Activated T-helper 1 cell treated with anti-CD3 and anti-CD28 coated beads, Interleukin-12 subunit alpha, Interleukin-12 subunit beta, Interleukin-2, Interleukin-4 antibody, amounts not matched to agents 30 ng/mL and 10 ng/mL and 1 ng/mL, durations not matched to agents 14 hours and 24 hours and 36 hours (primary cell): ENCODE results near the gene SLC6A11. TPM values are rescaled to one million over a fixed set of nuclear protein-coding genes. Genes with fewer than 3 reads are reported as not detected.

Experiments
- DNase-seq: peaks from one replicate; pipeline ENCODE4 v3.0.0; 2021; ENCODE audit warnings: low spot score
- H3K27ac Mint-ChIP-seq: one replicate; pipeline ENCODE4 v1.8.0; 2021; ENCODE audit warnings: mild to moderate bottlenecking, mixed read lengths
- H3K27me3 Mint-ChIP-seq: one replicate; pipeline ENCODE4 v1.8.0; 2022; ENCODE audit warnings: mild to moderate bottlenecking, moderate library complexity, mixed read lengths; ENCODE audit not compliant: insufficient read depth
- H3K36me3 Mint-ChIP-seq: one replicate; pipeline ENCODE4 v1.8.0; 2021; ENCODE audit warnings: low read depth, mixed read lengths
- H3K4me1 Mint-ChIP-seq: one replicate; pipeline ENCODE4 v1.8.0; 2021; ENCODE audit warnings: low read depth, mixed read lengths
- H3K4me3 Mint-ChIP-seq: one replicate; pipeline ENCODE4 v1.8.0; 2021; ENCODE audit warnings: mild to moderate bottlenecking, moderate library complexity, mixed read lengths
- H3K9me3 Mint-ChIP-seq: one replicate; pipeline ENCODE4 v1.8.0; 2021; ENCODE audit warnings: mixed read lengths
- intact Hi-C: fragments of 100-400 bp; cut with micrococcal nuclease; formaldehyde crosslinking; loops from one replicate; pipeline ENCODE4 v1.15.1; 2024
- total RNA-seq: library from RNA; stranded (reverse); gene quantifications from 2 replicates; pipeline ENCODE4 v1.2.3, GENCODE V29; 2022

The SLC6A11 gene
- total RNA-seq, 1 donor from 2014 or later, result not detected

DNA sequence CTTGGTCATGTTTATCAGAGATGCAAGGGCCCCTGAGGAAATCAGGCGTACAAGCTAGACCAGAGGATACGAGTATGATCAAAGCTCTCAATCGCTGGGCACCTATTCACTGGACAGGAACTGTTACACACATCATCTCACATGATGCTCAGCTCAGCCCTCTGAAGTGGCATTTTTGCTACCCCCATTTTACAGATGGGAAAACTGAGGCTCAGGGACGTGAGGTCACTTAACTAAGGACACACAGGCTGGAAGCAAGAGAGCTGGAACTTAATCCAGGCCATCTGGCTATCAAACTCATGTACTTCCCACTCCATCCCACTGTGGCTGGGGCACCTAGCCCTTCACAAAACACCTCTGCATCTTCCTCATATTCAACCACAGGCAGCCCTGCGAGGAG, 103.6 kb downstream of the SLC6A11 start:
- Mint-ChIP-seq H3K36me3 (no peaks in the 10 kb centered on the region), H3K27me3 (peaks cover 17% of the 10 kb centered on the region), H3K27ac (no peak overlapping the region), H3K9me3 (no peaks in the 10 kb centered on the region), H3K4me3 (no peak overlapping the region), H3K4me1 (no peaks in the 10 kb centered on the region)
- DNase-seq, result no peak
- intact Hi-C loops, result no loop called here

DNA sequence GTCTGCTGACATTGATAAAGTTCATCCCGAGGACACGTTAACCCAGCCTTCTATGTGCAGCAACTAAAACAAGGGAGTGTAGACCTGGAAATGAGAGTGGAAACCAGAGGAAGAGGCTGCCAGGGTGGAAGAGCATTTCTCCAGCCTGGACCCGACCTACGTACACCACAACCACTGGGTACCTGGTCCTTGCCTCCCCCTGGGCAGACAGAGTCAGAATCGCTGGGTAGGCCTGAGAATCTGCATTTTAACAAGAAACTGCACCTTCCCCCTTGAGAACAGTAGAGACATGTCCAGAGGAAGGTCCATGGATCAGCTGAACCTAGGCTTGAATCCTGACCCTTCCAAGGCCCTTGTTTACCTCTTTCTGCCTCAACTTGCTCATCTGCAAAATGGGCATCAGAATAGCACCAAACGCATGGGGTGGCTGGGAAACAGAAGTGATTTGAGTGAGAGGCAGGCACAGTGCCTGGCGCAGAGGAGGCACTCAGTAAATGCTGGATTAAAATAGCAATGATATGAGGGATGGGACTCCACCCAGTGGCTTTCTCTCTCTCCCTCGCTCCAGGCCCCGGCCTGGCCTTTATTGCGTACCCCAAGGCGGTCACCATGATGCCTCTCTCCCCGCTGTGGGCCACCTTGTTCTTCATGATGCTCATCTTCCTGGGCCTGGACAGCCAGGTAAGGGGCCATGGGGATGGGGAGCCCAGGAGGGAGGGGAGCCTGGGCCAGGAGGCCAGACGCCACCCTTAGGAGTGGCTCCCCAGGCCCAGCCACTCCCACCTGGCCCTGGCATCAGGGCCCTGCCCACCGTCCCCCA, 109.6 kb downstream of the SLC6A11 start:
- intact Hi-C loops, result no loop called here
- Mint-ChIP-seq H3K9me3 (no peaks in the 10 kb centered on the region), H3K36me3 (no peaks in the 10 kb centered on the region), H3K27me3 (peaks cover 14% of the 10 kb centered on the region), H3K4me3 (no peak overlapping the region), H3K4me1 (no peaks in the 10 kb centered on the region), H3K27ac (no peak overlapping the region)
- no peak for DNase-seq

DNA sequence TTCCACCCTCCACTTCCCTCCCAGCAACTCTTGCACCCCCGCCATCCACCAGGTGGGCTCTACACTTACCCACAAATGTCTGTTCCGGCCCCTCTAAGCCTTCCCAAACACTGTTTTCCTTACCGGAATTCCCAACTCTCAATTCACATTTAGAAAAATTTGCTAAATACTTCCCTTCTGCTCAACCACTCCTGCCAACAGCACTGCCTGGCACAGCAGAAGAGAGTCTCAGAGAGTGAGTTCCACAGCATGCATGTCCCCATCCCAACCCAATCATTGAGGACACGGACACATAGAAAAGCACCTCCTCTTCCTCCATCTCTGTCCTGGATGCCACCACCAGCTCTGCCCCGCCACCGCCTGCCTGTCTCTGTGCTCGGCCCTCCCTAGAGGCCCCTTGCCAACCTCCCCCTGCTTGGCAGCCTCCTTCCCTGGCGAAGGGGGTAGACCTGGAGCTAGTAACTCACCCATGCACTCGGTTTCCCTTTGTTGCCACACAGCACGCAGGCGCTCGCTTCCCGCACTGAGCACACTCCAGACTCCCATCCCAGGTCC, 110.3 kb downstream of the SLC6A11 start:
- H3K27ac Mint-ChIP-seq, result no peak overlapping the region
- H3K27me3 Mint-ChIP-seq, result peaks cover 14% of the 10 kb centered on the region
- no peaks in the 10 kb centered on the region for H3K4me1 Mint-ChIP-seq
- H3K36me3 Mint-ChIP-seq, result no peaks in the 10 kb centered on the region
- no peaks in the 10 kb centered on the region for H3K9me3 Mint-ChIP-seq
- intact Hi-C loops, result no loop called here
- H3K4me3 Mint-ChIP-seq, result no peak overlapping the region
- no peak for DNase-seq

DNA sequence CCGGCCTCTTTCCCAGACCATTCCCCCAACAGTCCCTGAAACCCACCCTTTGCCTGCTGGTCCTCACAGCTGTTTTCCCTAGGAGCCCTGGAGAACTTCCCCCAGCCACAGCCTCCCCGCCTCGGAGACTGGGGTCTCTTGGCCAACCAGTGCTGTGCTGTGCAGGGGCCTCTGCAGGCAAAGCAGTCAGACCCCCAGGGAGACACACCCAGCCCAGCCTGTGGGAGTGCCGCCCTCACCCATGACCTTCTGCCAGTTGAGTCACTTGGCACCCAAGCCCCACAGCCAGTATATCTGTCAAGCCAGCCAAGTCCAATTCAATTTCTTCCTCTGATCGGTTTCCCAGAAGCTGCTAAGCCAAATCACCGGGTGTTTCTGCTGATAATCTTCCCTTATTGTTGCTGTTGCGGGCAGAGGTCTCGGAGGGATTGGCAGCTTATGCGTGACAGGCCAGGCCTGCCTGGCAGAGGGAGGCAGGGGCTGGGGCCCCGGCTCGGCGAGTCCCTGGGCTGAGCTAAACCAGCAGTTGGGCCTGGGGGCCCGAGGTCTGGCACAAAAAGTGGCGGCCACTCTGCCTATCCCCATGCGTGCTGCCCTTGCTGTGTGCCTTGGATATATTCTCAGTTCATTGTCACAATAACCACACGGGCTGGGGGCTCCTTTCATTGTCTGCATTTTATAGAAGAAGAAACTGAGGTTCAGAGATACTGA, 110.9 kb downstream of the SLC6A11 start:
- Mint-ChIP-seq H3K4me3 (no peak overlapping the region), H3K27me3 (peaks cover 12% of the 10 kb centered on the region), H3K27ac (no peak overlapping the region), H3K4me1 (no peaks in the 10 kb centered on the region), H3K9me3 (no peaks in the 10 kb centered on the region), H3K36me3 (no peaks in the 10 kb centered on the region)
- intact Hi-C loops, result no loop called here
- DNase-seq, result no peak

DNA sequence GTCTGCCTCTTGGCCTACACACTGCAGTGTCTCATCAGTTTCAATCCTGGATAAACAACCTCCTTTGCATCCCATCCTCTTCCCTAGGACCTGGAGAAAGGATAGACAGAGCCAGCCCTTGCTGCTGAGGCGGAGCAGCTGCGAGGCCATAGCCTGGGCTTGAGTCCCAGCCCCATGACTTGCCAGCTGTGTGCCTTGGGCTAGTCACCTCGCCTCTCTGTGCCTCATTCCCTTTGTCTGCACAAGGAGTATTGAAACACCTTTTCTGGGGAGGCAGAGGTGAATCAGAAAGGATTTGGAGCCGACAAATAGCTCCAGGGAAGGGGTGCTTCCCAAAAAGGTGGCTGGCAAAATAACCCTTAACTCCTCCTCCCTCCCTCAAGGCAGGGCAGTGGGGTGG, 111.5 kb downstream of the SLC6A11 start:
- H3K36me3 Mint-ChIP-seq, result no peaks in the 10 kb centered on the region
- H3K4me3 Mint-ChIP-seq, result no peak overlapping the region
- no peak for DNase-seq
- H3K27ac Mint-ChIP-seq, result no peak overlapping the region
- H3K9me3 Mint-ChIP-seq, result no peaks in the 10 kb centered on the region
- H3K27me3 Mint-ChIP-seq, result peaks cover 9% of the 10 kb centered on the region
- intact Hi-C loops, result no loop called here
- no peaks in the 10 kb centered on the region for H3K4me1 Mint-ChIP-seq

DNA sequence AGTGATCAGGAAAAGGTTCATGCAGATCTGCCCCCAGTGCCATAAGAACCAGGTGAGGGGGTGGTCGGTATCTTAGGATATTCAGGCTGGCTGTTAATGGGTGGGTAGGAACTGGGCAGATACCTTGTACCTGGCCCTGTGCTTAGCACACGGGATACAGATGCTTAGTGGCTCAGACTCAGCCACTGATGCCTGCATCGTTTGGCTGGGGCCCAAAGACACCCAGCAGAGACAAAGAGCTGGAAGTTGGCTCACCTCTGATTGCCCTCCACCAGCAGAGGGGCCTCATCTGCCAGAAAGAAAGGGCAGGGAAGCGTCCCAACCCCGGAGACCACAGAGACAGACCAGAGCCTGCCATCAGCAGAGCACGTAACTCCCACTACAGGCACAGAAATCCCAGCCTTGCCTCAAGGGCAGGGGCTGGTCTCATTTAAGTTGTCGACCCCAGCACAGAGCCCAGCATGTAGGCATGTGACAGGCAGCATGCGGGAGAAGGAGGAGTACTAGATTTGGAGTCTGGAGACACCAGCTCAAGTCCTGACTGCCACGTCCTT, 112.5 kb downstream of the SLC6A11 start:
- Mint-ChIP-seq H3K4me1 (no peaks in the 10 kb centered on the region), H3K4me3 (no peak overlapping the region), H3K27me3 (peaks cover 3% of the 10 kb centered on the region), H3K36me3 (no peaks in the 10 kb centered on the region), H3K27ac (no peak overlapping the region), H3K9me3 (no peaks in the 10 kb centered on the region)
- intact Hi-C loops, result no loop called here
- DNase-seq, result no peak

DNA sequence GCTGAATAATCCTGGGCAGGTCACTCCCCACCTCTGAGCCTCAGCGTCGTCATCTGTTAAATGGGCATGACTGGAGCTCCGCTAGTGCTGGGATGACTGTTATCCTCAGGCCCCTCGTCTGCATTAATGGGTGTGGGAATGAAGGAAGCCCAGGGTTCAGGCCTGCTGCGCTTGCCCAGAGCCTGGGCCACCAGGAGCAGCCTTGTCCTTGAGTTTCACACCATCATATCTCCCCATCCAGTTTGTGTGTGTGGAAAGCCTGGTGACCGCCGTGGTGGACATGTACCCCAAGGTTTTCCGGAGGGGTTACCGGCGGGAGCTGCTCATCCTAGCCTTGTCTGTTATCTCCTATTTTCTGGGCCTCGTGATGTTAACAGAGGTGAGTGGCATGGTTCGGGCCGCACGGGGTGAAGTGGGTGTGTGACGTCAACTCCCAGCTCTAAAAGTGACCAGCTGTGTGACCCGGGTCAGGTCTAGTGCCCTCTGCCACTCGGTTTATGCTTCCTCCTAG, 113.0 kb downstream of the SLC6A11 start:
- H3K27ac Mint-ChIP-seq, result no peak overlapping the region
- intact Hi-C loops, result no loop called here
- H3K4me1 Mint-ChIP-seq, result no peaks in the 10 kb centered on the region
- DNase-seq, result no peak
- H3K27me3 Mint-ChIP-seq, result no peaks in the 10 kb centered on the region
- no peaks in the 10 kb centered on the region for H3K36me3 Mint-ChIP-seq
- H3K4me3 Mint-ChIP-seq, result no peak overlapping the region
- H3K9me3 Mint-ChIP-seq, result no peaks in the 10 kb centered on the region

DNA sequence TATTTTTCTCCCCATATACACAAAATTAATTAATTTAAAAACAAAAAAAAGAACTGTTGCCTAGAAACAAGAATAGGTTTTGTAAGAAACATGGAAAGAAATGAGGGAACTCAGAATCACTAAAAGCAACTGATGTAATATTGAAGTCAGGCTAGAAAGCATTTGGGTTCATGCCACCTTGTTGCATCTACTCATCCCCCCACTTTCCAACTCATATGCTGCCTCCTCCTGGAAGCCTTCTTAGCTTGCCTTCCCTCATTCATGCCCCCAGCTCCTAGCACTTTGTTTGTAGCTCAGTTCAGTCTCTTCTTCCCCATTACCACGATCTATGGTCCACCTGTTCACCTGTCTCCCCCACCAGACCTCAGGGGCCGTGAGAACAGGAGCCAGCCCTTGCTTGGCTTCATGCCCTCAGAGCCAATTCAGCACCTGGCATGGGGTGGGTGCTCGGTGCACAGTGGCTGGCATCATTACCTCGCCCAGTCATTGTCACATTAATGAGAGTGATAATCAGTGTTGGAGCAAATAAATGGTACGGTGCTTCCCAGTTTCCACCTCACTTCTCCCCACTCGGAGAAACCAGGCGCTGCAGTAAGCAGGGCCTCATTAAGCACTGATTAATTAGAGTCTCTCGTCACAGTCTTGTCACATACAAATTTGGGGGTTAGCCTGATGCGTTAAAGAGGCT, 114.1 kb downstream of the SLC6A11 start:
- no peak overlapping the region for H3K4me3 Mint-ChIP-seq
- H3K4me1 Mint-ChIP-seq, result no peaks in the 10 kb centered on the region
- intact Hi-C loops, result no loop called here
- DNase-seq, result no peak
- H3K27me3 Mint-ChIP-seq, result no peaks in the 10 kb centered on the region
- no peaks in the 10 kb centered on the region for H3K36me3 Mint-ChIP-seq
- no peaks in the 10 kb centered on the region for H3K9me3 Mint-ChIP-seq
- H3K27ac Mint-ChIP-seq, result no peak overlapping the region

DNA sequence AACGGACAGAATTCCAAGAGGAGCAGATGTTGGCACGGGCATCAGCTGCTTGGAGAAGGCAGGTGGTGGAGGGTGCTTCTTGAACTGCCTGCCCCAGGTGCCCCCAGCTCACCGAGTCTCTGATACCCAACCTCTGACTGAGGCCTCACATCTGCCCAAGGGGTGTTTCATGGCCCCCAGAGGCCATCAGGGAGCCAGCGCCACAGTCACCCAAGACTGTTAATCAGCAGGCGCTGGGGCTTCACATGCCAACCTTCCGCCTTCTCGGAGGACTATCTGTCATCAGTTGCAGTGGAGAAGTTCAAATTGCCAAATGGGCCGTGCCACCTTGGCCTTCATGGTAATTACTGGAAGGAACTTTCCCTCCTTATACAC, 114.6 kb downstream of the SLC6A11 start:
- DNase-seq, result no peak
- Mint-ChIP-seq H3K9me3 (no peaks in the 10 kb centered on the region), H3K36me3 (no peaks in the 10 kb centered on the region), H3K4me3 (no peak overlapping the region), H3K27me3 (no peaks in the 10 kb centered on the region), H3K4me1 (no peaks in the 10 kb centered on the region), H3K27ac (no peak overlapping the region)
- intact Hi-C loops, result no loop called here

DNA sequence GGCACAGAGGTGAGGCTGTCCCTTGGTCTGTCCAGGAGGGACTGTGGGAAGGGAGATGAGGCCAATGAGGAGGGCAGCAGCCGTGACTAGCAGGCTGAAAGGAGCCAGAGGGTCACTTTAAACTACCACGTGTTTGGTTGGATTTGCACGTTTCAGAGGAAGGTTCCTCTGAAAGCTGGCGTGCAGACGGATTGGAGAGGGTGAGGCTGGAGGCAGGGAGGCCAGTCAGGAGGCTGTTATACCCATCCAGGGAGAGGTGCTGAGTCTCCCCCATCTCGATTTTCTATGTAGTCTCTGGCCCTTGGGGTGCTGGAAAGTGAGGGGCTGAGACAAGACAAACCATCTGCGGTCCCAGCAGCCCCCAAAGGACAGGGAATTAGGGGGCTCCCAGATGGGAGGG, 116.6 kb downstream of the SLC6A11 start:
- no peaks in the 10 kb centered on the region for H3K36me3 Mint-ChIP-seq
- H3K4me3 Mint-ChIP-seq, result no peak overlapping the region
- no peak overlapping the region for H3K27ac Mint-ChIP-seq
- no peak for DNase-seq
- H3K27me3 Mint-ChIP-seq, result no peaks in the 10 kb centered on the region
- intact Hi-C loops, result no loop called here
- no peaks in the 10 kb centered on the region for H3K9me3 Mint-ChIP-seq
- no peaks in the 10 kb centered on the region for H3K4me1 Mint-ChIP-seq

DNA sequence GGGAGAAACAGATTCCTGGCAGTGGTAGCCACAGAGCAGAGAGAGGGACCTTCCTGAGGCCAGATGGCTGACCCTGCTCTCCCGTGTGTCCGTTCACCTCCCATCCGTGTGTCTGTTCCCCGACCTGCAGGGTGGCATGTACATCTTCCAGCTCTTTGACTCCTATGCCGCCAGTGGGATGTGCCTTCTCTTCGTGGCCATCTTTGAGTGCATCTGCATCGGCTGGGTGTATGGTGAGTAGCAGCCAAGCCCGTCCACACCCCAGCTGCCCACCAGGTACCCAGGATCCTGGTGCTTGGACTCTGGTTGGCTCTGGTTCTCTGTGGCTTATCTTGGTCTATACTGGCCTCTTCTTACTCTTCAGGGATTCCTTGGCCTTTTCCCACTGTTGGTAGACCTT, 117.0 kb downstream of the SLC6A11 start:
- no peak for DNase-seq
- intact Hi-C loops, result no loop called here
- H3K4me3 Mint-ChIP-seq, result no peak overlapping the region
- H3K27me3 Mint-ChIP-seq, result no peaks in the 10 kb centered on the region
- no peaks in the 10 kb centered on the region for H3K4me1 Mint-ChIP-seq
- no peaks in the 10 kb centered on the region for H3K9me3 Mint-ChIP-seq
- H3K36me3 Mint-ChIP-seq, result no peaks in the 10 kb centered on the region
- no peak overlapping the region for H3K27ac Mint-ChIP-seq

DNA sequence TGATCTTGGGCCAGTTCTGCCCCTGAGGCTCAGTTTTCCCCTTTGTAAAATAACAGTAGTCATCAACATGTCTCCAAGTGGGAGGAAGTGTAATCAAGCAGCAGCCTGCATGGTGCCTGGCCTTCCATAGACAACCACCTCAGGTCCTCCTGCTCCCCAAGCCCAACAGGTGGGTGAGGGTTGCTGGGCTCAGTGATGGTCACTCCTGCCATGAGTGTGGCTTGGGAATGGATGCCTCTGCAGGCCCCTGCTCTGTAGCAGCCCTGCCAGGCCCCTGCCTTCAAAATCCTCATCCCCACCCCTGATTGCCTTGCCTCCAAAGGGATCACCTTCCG, 117.4 kb downstream of the SLC6A11 start:
- Mint-ChIP-seq H3K27me3 (no peaks in the 10 kb centered on the region), H3K4me1 (no peaks in the 10 kb centered on the region), H3K27ac (no peak overlapping the region), H3K9me3 (no peaks in the 10 kb centered on the region), H3K4me3 (no peak overlapping the region), H3K36me3 (no peaks in the 10 kb centered on the region)
- intact Hi-C loops, result no loop called here
- no peak for DNase-seq
